ENCODE measurements around the gene SPTAN1. TPM values are rescaled to one million over a fixed set of nuclear protein-coding genes. Genes with fewer than 3 reads are reported as not detected.

SPTAN1 gene
- total and polyA plus RNA-seq, 4 donors = 94.4 to 504 (median 310) TPM

DNA sequence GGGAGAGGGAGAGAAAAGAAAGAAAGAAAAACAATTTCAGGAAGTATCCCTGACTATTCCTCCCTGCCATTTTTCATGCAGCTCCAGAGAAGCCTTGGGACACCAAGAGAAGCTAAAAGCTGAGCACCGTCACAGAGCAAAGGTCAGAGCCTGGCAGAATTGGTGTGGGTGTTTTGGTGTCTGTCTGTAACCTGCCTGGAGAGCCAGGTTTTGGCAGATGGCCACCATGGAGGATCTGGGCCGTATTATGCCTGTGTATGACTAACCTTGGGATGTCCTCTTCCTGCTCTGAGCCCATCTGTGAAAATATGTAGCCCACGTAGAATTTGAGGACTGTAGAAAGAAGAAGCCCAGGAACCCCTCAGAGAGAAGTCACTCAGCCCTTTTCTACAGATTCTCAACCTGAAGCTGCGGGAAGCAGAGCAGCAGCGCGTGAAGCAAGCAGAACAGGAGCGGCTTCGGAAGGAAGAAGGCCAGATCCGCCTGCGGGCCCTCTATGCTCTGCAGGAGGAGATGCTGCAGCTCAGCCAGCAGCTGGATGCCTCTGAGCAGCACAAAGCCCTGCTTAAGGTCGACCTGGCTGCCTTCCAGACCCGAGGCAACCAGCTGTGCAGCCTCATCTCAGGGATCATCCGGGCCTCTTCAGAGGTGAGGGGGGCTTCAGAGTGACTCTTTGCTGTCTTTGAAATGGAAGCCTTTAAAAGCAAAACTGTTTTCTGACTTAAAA, 29.0 kb upstream of the SPTAN1 start:
- DNase-seq (no peak), ATAC-seq (ENCODE audit: low FRiP score) (no peak)
- peaks cover 9% of the 10 kb centered on the region in 2 donors for H3K36me3 ChIP-seq (ENCODE audit: control insufficient read depth in 1 of 2, insufficient read depth in 2 of 2, low read length in 1 of 2)
- no peak overlapping the region for H3K4me3 ChIP-seq (ENCODE audit: low read length in 2 of 2)
- no peaks in the 10 kb centered on the region for H3K9me3 ChIP-seq (ENCODE audit: control insufficient read depth, low read length)
- H3K27me3 ChIP-seq (ENCODE audit: control insufficient read depth in 1 of 2, insufficient read depth in 2 of 2, low read length in 1 of 2) = no peaks in the 10 kb centered on the region
- 69 to 71% methylated on average over 13 of the region's 13 CpGs for WGBS, 2 donors
- intact Hi-C loops (cut with DNase I) = no loop called here
- no peaks in the 10 kb centered on the region for H3K4me1 ChIP-seq (ENCODE audit: control insufficient read depth in 1 of 2, insufficient read depth in 2 of 2, low read length in 2 of 2)
- no peak overlapping the region for H3K27ac ChIP-seq (ENCODE audit: low read depth in 1 of 2, low read length in 2 of 2)

DNA sequence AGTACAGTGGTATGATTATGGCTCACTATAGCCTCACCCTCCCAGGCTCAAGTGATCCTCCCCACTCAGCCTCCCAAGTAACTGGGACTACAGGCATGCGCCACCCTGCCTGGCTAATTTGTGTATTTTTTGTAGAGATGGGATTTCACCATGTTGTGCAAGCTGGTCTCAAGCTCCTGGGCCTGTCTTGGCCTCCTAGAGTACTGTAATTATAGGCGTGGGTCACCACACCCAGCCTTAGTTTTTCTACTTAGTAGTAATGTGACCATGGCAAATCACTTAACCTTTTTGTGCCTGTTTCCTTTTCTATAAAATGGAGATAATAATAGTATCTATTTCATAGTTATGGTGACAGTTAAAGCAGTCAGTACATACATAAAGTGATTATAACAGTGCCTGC, 25.7 kb upstream of the SPTAN1 start:
- DNase-seq (no peak), ATAC-seq (ENCODE audit: low FRiP score) (no peak)
- no peaks in the 10 kb centered on the region for H3K4me1 ChIP-seq (ENCODE audit: control insufficient read depth in 1 of 2, insufficient read depth in 2 of 2, low read length in 2 of 2)
- intact Hi-C loops (cut with DNase I) = no loop called here
- no peak overlapping the region for H3K4me3 ChIP-seq (ENCODE audit: low read length in 2 of 2)
- H3K9me3 ChIP-seq (ENCODE audit: control insufficient read depth, low read length) = no peaks in the 10 kb centered on the region
- 94 to 96% methylated on average over 2 of the region's 2 CpGs for WGBS, 2 donors
- no peak overlapping the region for H3K27ac ChIP-seq (ENCODE audit: low read depth in 1 of 2, low read length in 2 of 2)
- no peaks in the 10 kb centered on the region for H3K27me3 ChIP-seq (ENCODE audit: control insufficient read depth in 1 of 2, insufficient read depth in 2 of 2, low read length in 1 of 2)
- peaks cover 9% of the 10 kb centered on the region in 2 donors for H3K36me3 ChIP-seq (ENCODE audit: control insufficient read depth in 1 of 2, insufficient read depth in 2 of 2, low read length in 1 of 2)

DNA sequence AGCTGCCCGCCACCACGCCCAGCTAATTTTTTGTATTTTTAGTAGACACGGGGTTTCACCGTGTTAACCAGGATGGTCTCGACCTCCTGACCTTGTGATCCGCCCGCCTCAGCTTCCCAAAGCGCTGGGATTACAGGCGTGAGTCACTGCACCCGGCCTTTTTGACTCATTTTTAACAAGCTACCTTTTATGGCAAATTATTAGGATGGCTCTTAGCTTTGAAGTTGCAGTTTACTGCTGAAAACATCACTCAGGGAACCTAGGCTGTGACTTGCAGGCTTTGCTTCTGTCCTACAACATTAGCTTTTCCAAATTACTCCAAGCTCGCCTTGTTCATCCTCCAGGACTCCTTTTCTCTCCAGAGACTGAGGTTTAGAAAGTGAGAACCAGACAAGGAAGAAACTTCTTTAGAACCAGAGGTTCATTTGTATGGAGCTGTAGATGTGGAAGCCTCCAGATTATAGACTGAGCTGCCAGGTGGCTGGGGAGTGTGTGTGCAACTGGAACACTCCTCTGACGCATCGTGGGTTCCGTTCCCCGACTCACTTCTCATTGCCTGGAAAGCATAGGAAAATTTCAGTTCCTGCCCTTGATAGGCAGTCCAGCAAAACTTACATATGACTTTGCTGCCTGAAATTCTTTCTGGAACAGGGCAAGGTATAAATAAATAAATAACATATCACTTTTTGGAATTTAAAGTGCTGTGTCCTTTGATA, 23.8 kb upstream of the SPTAN1 start:
- intact Hi-C loops (cut with DNase I) = no loop called here
- Histone ChIP-seq H3K27ac (ENCODE audit: low read depth in 1 of 2, low read length in 2 of 2) (no peak overlapping the region), H3K27me3 (ENCODE audit: control insufficient read depth in 1 of 2, insufficient read depth in 2 of 2, low read length in 1 of 2) (no peaks in the 10 kb centered on the region), H3K4me1 (ENCODE audit: control insufficient read depth in 1 of 2, insufficient read depth in 2 of 2, low read length in 2 of 2) (no peaks in the 10 kb centered on the region), H3K4me3 (ENCODE audit: low read length in 2 of 2) (no peak overlapping the region), H3K9me3 (ENCODE audit: control insufficient read depth, low read length) (no peaks in the 10 kb centered on the region), H3K36me3 (ENCODE audit: control insufficient read depth in 1 of 2, insufficient read depth in 2 of 2, low read length in 1 of 2) (peaks cover 7 to 8% of the 10 kb centered on the region in 2 donors)
- DNase-seq (no peak), ATAC-seq (ENCODE audit: low FRiP score) (no peak)
- WGBS, 2 donors = 94 to 95% methylated on average over 15 of the region's 15 CpGs

DNA sequence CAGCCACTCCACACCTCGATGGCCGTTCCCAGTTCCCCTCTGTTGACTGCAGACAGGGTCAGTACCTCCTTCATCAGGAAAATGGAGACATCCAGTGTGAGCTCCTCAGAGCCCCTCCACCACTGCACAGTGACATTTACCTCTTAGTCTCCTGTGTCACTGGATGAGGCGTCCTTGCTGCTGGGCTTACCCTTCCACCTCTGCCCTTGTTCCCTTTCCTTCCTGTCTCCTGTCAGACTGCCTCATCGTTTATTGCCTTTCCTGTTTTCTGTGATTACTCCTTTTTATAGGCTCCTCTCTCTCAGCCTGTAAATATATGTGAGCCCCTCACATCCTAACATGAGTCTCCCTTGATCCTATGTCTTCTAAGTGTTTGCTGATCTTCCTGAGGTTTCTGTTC, 23.2 kb upstream of the SPTAN1 start:
- no peaks in the 10 kb centered on the region for H3K4me1 ChIP-seq (ENCODE audit: control insufficient read depth in 1 of 2, insufficient read depth in 2 of 2, low read length in 2 of 2)
- no peak overlapping the region for H3K27ac ChIP-seq (ENCODE audit: low read depth in 1 of 2, low read length in 2 of 2)
- no peaks in the 10 kb centered on the region for H3K27me3 ChIP-seq (ENCODE audit: control insufficient read depth in 1 of 2, insufficient read depth in 2 of 2, low read length in 1 of 2)
- no peak overlapping the region for H3K4me3 ChIP-seq (ENCODE audit: low read length in 2 of 2)
- DNase-seq (no peak), ATAC-seq (ENCODE audit: low FRiP score) (no peak)
- intact Hi-C loops (cut with DNase I) = no loop called here
- no peaks in the 10 kb centered on the region for H3K9me3 ChIP-seq (ENCODE audit: control insufficient read depth, low read length)
- peaks cover 7 to 8% of the 10 kb centered on the region in 2 donors for H3K36me3 ChIP-seq (ENCODE audit: control insufficient read depth in 1 of 2, insufficient read depth in 2 of 2, low read length in 1 of 2)
- WGBS, 2 donors = 80 to 86% methylated on average over 4 of the region's 4 CpGs

DNA sequence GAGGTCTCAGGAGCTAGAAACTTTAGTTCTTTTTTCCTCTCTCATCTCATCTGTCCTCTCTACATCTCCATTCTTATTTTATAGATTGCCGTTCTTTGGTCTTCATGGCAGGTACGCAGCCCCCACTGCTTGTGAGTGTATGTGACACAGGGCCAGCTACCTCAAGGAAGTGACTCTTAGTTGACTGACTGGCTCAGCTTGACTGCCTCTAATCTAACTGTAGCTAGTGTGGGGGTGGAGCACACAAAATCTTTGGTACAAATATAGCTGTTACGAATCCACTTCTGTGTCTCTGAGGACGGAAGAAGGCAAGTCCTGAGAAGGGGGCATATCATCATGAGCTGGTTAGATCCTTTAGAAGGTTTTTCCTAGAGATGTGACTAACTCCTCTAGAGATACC, 19.8 kb upstream of the SPTAN1 start:
- Histone ChIP-seq H3K4me1 (ENCODE audit: control insufficient read depth in 1 of 2, insufficient read depth in 2 of 2, low read length in 2 of 2) (no peaks in the 10 kb centered on the region), H3K27ac (ENCODE audit: low read depth in 1 of 2, low read length in 2 of 2) (no peak overlapping the region), H3K27me3 (ENCODE audit: control insufficient read depth in 1 of 2, insufficient read depth in 2 of 2, low read length in 1 of 2) (no peaks in the 10 kb centered on the region), H3K9me3 (ENCODE audit: control insufficient read depth, low read length) (no peaks in the 10 kb centered on the region), H3K36me3 (ENCODE audit: control insufficient read depth in 1 of 2, insufficient read depth in 2 of 2, low read length in 1 of 2) (peaks cover 0 to 5% of the 10 kb centered on the region in 2 donors), H3K4me3 (ENCODE audit: low read length in 2 of 2) (no peak overlapping the region)
- 88 to 91% methylated on average over 4 of the region's 4 CpGs for WGBS, 2 donors
- ATAC-seq (ENCODE audit: low FRiP score) (no peak), DNase-seq (no peak)
- intact Hi-C loops (cut with DNase I) = no loop called here

DNA sequence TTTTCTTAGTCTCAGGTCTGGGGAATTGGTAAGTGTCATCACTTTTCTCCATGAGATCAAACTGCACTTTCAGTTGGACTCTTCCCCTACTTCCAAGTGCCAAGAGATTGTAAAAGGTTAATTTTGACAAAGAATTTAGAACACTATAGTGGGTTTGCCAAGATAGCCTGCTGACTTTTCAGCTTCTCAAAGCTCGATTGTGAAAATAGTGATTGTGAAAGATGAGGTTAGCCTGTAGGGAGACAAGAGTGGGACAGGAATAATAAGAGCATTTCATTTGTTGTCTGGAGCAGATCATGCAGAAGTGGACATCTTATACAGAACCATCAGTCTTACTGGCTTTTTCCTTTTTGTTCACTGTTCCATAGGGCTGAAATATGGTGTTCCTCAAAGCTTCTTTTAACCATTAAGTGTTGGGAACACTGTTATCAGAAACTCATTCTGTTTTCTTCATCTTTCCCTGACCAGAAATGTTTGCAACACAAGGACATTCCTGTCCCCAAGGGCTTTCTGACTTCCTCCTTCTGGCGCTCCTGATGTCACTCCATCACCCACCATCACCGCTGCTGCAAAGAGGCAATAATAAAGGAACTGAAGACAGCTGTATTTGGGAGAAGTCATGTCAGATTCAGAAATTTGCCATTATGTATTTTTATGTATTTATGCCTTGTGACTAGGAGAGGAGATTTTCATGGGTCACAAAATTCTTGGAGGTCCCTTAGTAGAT, 11.6 kb upstream of the SPTAN1 start:
- no peak overlapping the region for H3K4me3 ChIP-seq (ENCODE audit: low read length in 2 of 2)
- no peaks in the 10 kb centered on the region for H3K27me3 ChIP-seq (ENCODE audit: control insufficient read depth in 1 of 2, insufficient read depth in 2 of 2, low read length in 1 of 2)
- 59 to 64% methylated on average over 3 of the region's 3 CpGs for WGBS, 2 donors
- H3K4me1 ChIP-seq (ENCODE audit: control insufficient read depth in 1 of 2, insufficient read depth in 2 of 2, low read length in 2 of 2) = no peaks in the 10 kb centered on the region
- H3K27ac ChIP-seq (ENCODE audit: low read depth in 1 of 2, low read length in 2 of 2) = no peak overlapping the region
- ATAC-seq (ENCODE audit: low FRiP score) (no peak), DNase-seq (no peak)
- intact Hi-C loops (cut with DNase I) = no loop called here
- H3K9me3 ChIP-seq (ENCODE audit: control insufficient read depth, low read length) = no peaks in the 10 kb centered on the region
- peaks cover 15 to 17% of the 10 kb centered on the region in 2 donors for H3K36me3 ChIP-seq (ENCODE audit: control insufficient read depth in 1 of 2, insufficient read depth in 2 of 2, low read length in 1 of 2)

DNA sequence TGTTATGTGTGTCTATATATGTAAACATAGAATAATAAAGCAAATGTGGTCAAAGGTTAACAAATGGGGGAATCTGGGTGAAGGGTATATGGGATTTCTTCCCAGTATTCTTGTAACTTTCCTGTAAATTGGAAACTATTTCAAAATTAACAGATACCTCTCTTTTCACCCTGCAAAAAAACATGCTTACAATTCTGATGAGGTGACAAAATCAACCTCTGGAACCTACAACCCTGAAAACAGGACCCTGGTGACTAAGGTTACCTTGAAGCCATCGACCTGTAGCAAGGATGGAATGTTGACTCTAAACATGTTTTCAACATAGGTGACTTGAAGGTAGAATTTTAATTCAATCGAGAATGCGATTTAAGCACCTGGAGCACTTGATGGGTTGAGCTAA, 5.9 kb upstream of the SPTAN1 start:
- peaks cover 2 to 5% of the 10 kb centered on the region in 2 donors for H3K36me3 ChIP-seq (ENCODE audit: control insufficient read depth in 1 of 2, insufficient read depth in 2 of 2, low read length in 1 of 2)
- WGBS, 2 donors = 78 to 95% methylated on average over 3 of the region's 3 CpGs
- H3K9me3 ChIP-seq (ENCODE audit: control insufficient read depth, low read length) = no peaks in the 10 kb centered on the region
- ATAC-seq (ENCODE audit: low FRiP score) = no peak
- no peaks in the 10 kb centered on the region for H3K4me1 ChIP-seq (ENCODE audit: control insufficient read depth in 1 of 2, insufficient read depth in 2 of 2, low read length in 2 of 2)
- H3K27ac ChIP-seq (ENCODE audit: low read depth in 1 of 2, low read length in 2 of 2) = no peak overlapping the region
- H3K27me3 ChIP-seq (ENCODE audit: control insufficient read depth in 1 of 2, insufficient read depth in 2 of 2, low read length in 1 of 2) = no peaks in the 10 kb centered on the region
- no peak overlapping the region for H3K4me3 ChIP-seq (ENCODE audit: low read length in 2 of 2)
- no peak for DNase-seq
- intact Hi-C loops (cut with DNase I) = no loop called here

DNA sequence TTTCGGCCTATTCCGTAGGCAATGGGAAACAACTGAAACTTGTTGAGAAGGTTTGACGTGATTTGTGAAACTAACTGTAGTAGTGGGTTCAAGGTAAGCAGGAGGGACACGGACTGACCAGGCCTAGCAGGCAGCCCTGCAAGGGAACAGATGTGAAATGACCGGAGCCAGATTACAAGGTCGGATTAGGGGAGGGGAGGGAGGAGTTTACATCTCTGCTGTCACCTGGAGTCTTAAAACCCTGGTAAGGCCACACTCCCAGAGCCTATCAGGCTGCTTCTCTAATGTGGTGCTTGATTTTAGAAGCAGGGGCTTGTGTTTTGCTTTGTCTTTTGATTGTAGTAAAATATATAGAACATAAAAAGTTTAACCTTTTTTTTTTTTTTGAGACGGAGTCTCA, 3.5 kb upstream of the SPTAN1 start:
- H3K27ac ChIP-seq (ENCODE audit: low read depth in 1 of 2, low read length in 2 of 2) = no peak overlapping the region
- DNase-seq = no peak
- intact Hi-C loops (cut with DNase I) = no loop called here
- H3K36me3 ChIP-seq (ENCODE audit: control insufficient read depth in 1 of 2, insufficient read depth in 2 of 2, low read length in 1 of 2) = no peaks in the 10 kb centered on the region
- WGBS, 2 donors = 93 to 95% methylated on average over 7 of the region's 7 CpGs
- no peaks in the 10 kb centered on the region for H3K27me3 ChIP-seq (ENCODE audit: control insufficient read depth in 1 of 2, insufficient read depth in 2 of 2, low read length in 1 of 2)
- H3K4me3 ChIP-seq (ENCODE audit: low read length in 2 of 2) = no peak overlapping the region
- H3K4me1 ChIP-seq (ENCODE audit: control insufficient read depth in 1 of 2, insufficient read depth in 2 of 2, low read length in 2 of 2) = no peaks in the 10 kb centered on the region
- H3K9me3 ChIP-seq (ENCODE audit: control insufficient read depth, low read length) = no peaks in the 10 kb centered on the region
- ATAC-seq (ENCODE audit: low FRiP score) = no peak

Data from aorta (tissue), 5 donors.